SK-N-SH (cell line): ENCODE measurements around the gene ADRM1. TPM values are rescaled to one million over a fixed set of nuclear protein-coding genes. Genes with fewer than 3 reads are reported as not detected.

Experiments used
- CTCF ChIA-PET: fragments of 300-600, 350-600 bp; formaldehyde crosslinking; extraction: SDS; loops from one replicate; lab custom pipeline; 2021; lab: Yijun Ruan, JAX
- POLR2A ChIA-PET: fragments of 350-600 bp; sonication (Branson Sonifier 250); formaldehyde crosslinking; extraction: SDS; loops from one replicate; lab custom pipeline; 2020; ENCODE audit warnings: antibody characterized with exemption, inconsistent platforms; lab: Yijun Ruan, JAX
- DNase-seq: peaks from one replicate; pipeline ENCODE4 v3.0.0; 2012
- H2AFZ ChIP-seq: fragments of 200-600 bp; sonication (generic); 2 replicates; pipeline ENCODE4 v1.8.1; 2016; ENCODE audit warnings: antibody characterized with exemption, mild to moderate bottlenecking, low read depth
- H3F3A ChIP-seq: fragments of 200-600 bp; sonication (generic); replicated peaks from 2 replicates; pipeline ENCODE3; 2016; ENCODE audit warnings: antibody characterized with exemption, mild to moderate bottlenecking; ENCODE audit not compliant: insufficient read depth
- H3K27ac ChIP-seq, 2 experiments: fragments of 200-500 bp in 1 of 2; fragments of 200-600 bp in 1 of 2; sonication (Bioruptor generic) in 1 of 2; sonication (generic), shearing (Covaris generic) in 1 of 2; 2 replicates each; pipeline versions ENCODE4 v1.5.1 to v1.6.1; 2014 to 2016; ENCODE audit warnings: low read depth in 2 of 2, inconsistent platforms in 1 of 2, low read length in 1 of 2, mild to moderate bottlenecking in 1 of 2, mixed read lengths in 1 of 2
- H3K27me3 ChIP-seq: fragments of 200-600 bp; sonication (generic), shearing (Covaris generic); 2 replicates; pipeline ENCODE4 v1.6.1; 2016; ENCODE audit warnings: mixed run types; ENCODE audit not compliant: insufficient read depth
- H3K36me3 ChIP-seq, 2 experiments: fragments of 200-500 bp in 1 of 2; fragments of 200-600 bp in 1 of 2; sonication (Bioruptor generic) in 1 of 2; sonication (generic) in 1 of 2; replicated peaks in 1 of 2; 2 replicates each; pipeline versions ENCODE3 to v1.5.1; 2014 to 2016; ENCODE audit warnings: low read length in 1 of 2, mild to moderate bottlenecking in 1 of 2; ENCODE audit not compliant: insufficient read depth in 2 of 2, control insufficient read depth in 1 of 2
- H3K4me1 ChIP-seq, 2 experiments: fragments of 200-500 bp in 1 of 2; fragments of 200-600 bp in 1 of 2; sonication (Bioruptor generic) in 1 of 2; sonication (generic), shearing (Covaris generic) in 1 of 2; 2 replicates each; pipeline versions ENCODE4 v1.5.1 to v1.6.1; 2014 to 2016; ENCODE audit warnings: low read depth in 1 of 2, low read length in 1 of 2, mixed run types in 1 of 2; ENCODE audit not compliant: insufficient read depth in 2 of 2, control insufficient read depth in 1 of 2
- H3K4me2 ChIP-seq: fragments of 200-600 bp; sonication (generic), shearing (Covaris generic); 2 replicates; pipeline ENCODE4 v1.6.1; 2017; ENCODE audit warnings: mixed run types
- H3K4me3 ChIP-seq, 2 experiments: fragments of 200-500 bp in 1 of 2; fragments of 200-600 bp in 1 of 2; sonication (Bioruptor generic) in 1 of 2; sonication (generic), shearing (Covaris generic) in 1 of 2; 2 replicates each; pipeline versions ENCODE4 v1.5.1 to v1.8.1; 2014 to 2016; ENCODE audit warnings: low read depth in 2 of 2, inconsistent platforms in 1 of 2, low read length in 1 of 2, mild to moderate bottlenecking in 1 of 2, mixed read lengths in 1 of 2, moderate library complexity in 1 of 2
- H3K79me2 ChIP-seq: fragments of 200-600 bp; sonication (generic); 2 replicates; pipeline ENCODE4 v1.8.1; 2017; ENCODE audit warnings: mild to moderate bottlenecking; ENCODE audit not compliant: insufficient read depth
- H3K9ac ChIP-seq: fragments of 200-600 bp; sonication (generic); 2 replicates; pipeline ENCODE4 v1.6.1; 2017; ENCODE audit warnings: mixed run types
- H3K9me2 ChIP-seq: fragments of 200-600 bp; sonication (generic); 2 replicates; pipeline ENCODE4 v1.6.1; 2017; ENCODE audit warnings: mixed run types
- H3K9me3 ChIP-seq: fragments of 200-600 bp; sonication (generic); 2 replicates; pipeline ENCODE4 v1.6.1; 2017; ENCODE audit warnings: mixed run types, mild to moderate bottlenecking, moderate library complexity
- H4K20me1 ChIP-seq: fragments of 200-600 bp; sonication (generic); 2 replicates; pipeline ENCODE4 v1.6.1; 2017; ENCODE audit warnings: mild to moderate bottlenecking, mixed run types; ENCODE audit not compliant: insufficient read depth
- CTCF ChIP-seq: fragments of 200-600 bp; sonication (generic); IDR thresholded peaks from 2 replicates; pipeline ENCODE4 v1.6.1; 2017; ENCODE audit warnings: antibody characterized with exemption, mild to moderate bottlenecking, moderate library complexity
- EP300 ChIP-seq, 2 experiments: IDR thresholded peaks; 2 replicates each; pipeline versions ENCODE4 v1.4.0 to v1.6.1; 2012; ENCODE audit warnings: borderline replicate concordance in 1 of 2, low read depth in 1 of 2, low read length in 1 of 2
- IRF3 ChIP-seq: fragments of 150-350 bp; IDR thresholded peaks from 2 replicates; pipeline ENCODE4 v1.6.1; 2016; ENCODE audit warnings: mild to moderate bottlenecking, low read depth, low read length
- MXI1 ChIP-seq: IDR thresholded peaks from 2 replicates; pipeline ENCODE4 v1.6.1; 2012; ENCODE audit warnings: mild to moderate bottlenecking, low read depth, low read length, improper control_type of control experiment
- NFIC ChIP-seq: IDR thresholded peaks from 2 replicates; pipeline ENCODE4 v1.4.0; 2012; ENCODE audit warnings: borderline replicate concordance
- POLR2AphosphoS5 ChIP-seq: IDR thresholded peaks from 2 replicates; pipeline ENCODE4 v1.6.1; 2012; ENCODE audit warnings: low read depth, low read length
- RAD21 ChIP-seq: IDR thresholded peaks from 2 replicates; pipeline ENCODE4 v1.6.1; 2012; ENCODE audit warnings: mild to moderate bottlenecking, low read length
- RFX5 ChIP-seq: IDR thresholded peaks from 2 replicates; pipeline ENCODE4 v1.6.1; 2012; ENCODE audit warnings: mild to moderate bottlenecking, improper control_type of control experiment, low read length
- SIN3A ChIP-seq: IDR thresholded peaks from 2 replicates; pipeline ENCODE4 v1.6.1; 2012; ENCODE audit warnings: low read depth, mild to moderate bottlenecking, low read length, moderate library complexity, borderline replicate concordance
- SMC3 ChIP-seq: IDR thresholded peaks from 2 replicates; pipeline ENCODE4 v1.6.1; 2012; ENCODE audit warnings: low read depth, low read length, improper control_type of control experiment
- TAF1 ChIP-seq: IDR thresholded peaks from 2 replicates; pipeline ENCODE4 v1.6.1; 2012; ENCODE audit warnings: low read depth, mild to moderate bottlenecking, low read length, moderate library complexity, borderline replicate concordance
- YY1 ChIP-seq: IDR thresholded peaks from 2 replicates; pipeline ENCODE4 v1.4.0; 2012; ENCODE audit warnings: low read depth, mild to moderate bottlenecking
- WGBS: methylation state at CpG from one replicate; pipeline ENCODE4 v1.1.6; 2017; ENCODE audit warnings: low lambda C conversion rate; 5-methylcytosine and 5-hydroxymethylcytosine counted together
- polyA plus RNA-seq, 3 experiments: library from polyadenylated mRNA; depleted of rRNA; stranded (reverse); fragments of >200 nt; gene quantifications; 2 replicates each; pipeline ENCODE4 v1.2.3, GENCODE V29; 2012

Gene ADRM1
- polyA plus RNA-seq, 1 of the 3 experiments (the other 2 are of a cell fraction): 142 TPM

- Histone ChIP-seq H3K9me3 (no peaks in the 10 kb centered on the region), H3K79me2 (no peaks in the 10 kb centered on the region), H3K36me3 (peaks cover 12 to 35% of the 10 kb centered on the region in 2 experiments), H4K20me1 (no peaks in the 10 kb centered on the region), H3K4me1 (no peaks in the 10 kb centered on the region), H3K4me2 (no peak overlapping the region), H3F3A (no peaks in the 10 kb centered on the region), H3K27me3 (no peaks in the 10 kb centered on the region), H2AFZ (no peak overlapping the region), H3K9me2 (no peaks in the 10 kb centered on the region), H3K27ac (no peak overlapping the region), H3K4me3 (no peak overlapping the region), H3K9ac (no peak overlapping the region)
- WGBS: 74% methylated on average over 4 of the region's 34 CpGs
- no peak for TF ChIP-seq SMC3
- TF ChIP-seq POLR2AphosphoS5: no peak
- no peak for DNase-seq
- ChIA-PET POLR2A (no interaction called here), CTCF (interaction anchor here (1.4 to 1.8 kb wide), 2 partner anchors 45 kb away, joined by 4 read pairs; no protein-coding TSS in a partner anchor)
Observed at GRCh38 chr20:62337558-62338293, 34.9 kb downstream of the ADRM1 start.

GRCh38 chr20:62338294-62338620, 35.5 kb downstream of the ADRM1 start:
- no peak overlapping the region for H3K4me3 ChIP-seq
- no peak overlapping the region for H3K4me2 ChIP-seq
- no peaks in the 10 kb centered on the region for H3K9me3 ChIP-seq
- no peaks in the 10 kb centered on the region for H3F3A ChIP-seq
- H4K20me1 ChIP-seq: no peaks in the 10 kb centered on the region
- no peaks in the 10 kb centered on the region for H3K9me2 ChIP-seq
- WGBS: 92% methylated on average over 2 of the region's 16 CpGs
- no peaks in the 10 kb centered on the region for H3K27me3 ChIP-seq
- H3K9ac ChIP-seq: no peak overlapping the region
- DNase-seq: no peak
- TF ChIP-seq SIN3A: no peak
- no peak for TF ChIP-seq TAF1
- no peak for TF ChIP-seq RFX5
- no peak for TF ChIP-seq CTCF
- no peak for TF ChIP-seq RAD21
- TF ChIP-seq YY1: no peak
- TF ChIP-seq IRF3: no peak
- TF ChIP-seq EP300 (IDR thresholded peaks at IDR 0.05; ENCODE audit: borderline replicate concordance in 1 of 2, low read depth in 1 of 2, low read length in 1 of 2): no peak
- no peak for TF ChIP-seq MXI1
- no peak for TF ChIP-seq NFIC
- no peaks in the 10 kb centered on the region for H3K4me1 ChIP-seq
- ChIA-PET POLR2A (no interaction called here), CTCF (interaction anchor here (1.4 kb wide), 1 partner anchor 45 kb away, joined by 4 read pairs; no protein-coding TSS in a partner anchor)
- no peak overlapping the region for H2AFZ ChIP-seq
- no peaks in the 10 kb centered on the region for H3K79me2 ChIP-seq
- H3K27ac ChIP-seq: no peak overlapping the region
- peaks cover 12 to 36% of the 10 kb centered on the region in 2 experiments for H3K36me3 ChIP-seq
